ENCODE measurements around the gene PDE3B. TPM values are rescaled to one million over a fixed set of nuclear protein-coding genes. Genes with fewer than 3 reads are reported as not detected.

PDE3B gene
- total and polyA plus RNA-seq, 2 of the 8 experiments (the other 6 are each of a cell fraction or from before 2014, with no cell fraction given): 2.7 to 10.9 TPM

DNA sequence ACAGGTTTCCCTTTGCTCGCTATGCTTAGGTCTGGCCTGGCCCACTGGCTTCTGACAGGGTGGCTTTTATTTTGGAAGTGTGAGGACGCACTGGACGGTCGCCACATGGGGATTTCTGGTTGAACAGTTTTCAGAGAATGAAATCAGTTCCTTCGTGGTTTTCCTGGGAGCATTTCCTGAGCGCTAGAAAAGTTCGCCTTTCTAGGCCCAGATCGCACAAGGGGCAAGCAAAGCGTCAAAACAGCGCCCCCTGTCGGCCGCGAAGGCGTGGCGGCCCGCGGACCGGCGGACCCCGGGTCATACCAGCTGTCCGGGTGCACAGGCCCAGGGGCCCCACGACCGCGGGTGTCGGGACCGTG is 261.1 kb downstream of the PDE3B start:
- peak overlapping the region; percentile 99 for H2AFZ ChIP-seq (ENCODE audit: low read length)
- no peak overlapping the region for H4K5ac ChIP-seq (ENCODE audit: insufficient read length, low read depth, low read length)
- WGBS, 2 experiments (ENCODE audit: extremely low coverage in 1 of 2, insufficient coverage in 1 of 2, insufficient read length in 1 of 2, insufficient replicate concordance in 2 of 2, low coverage in 1 of 2, low lambda C conversion rate in 2 of 2, missing lambda C conversion rate in 1 of 2): 7% methylated on average over 26 of the region's 26 CpGs; no CpG with 5 or more reads in 1 of the 2 experiments
- no peak for TF ChIP-seq CREB1 (IDR thresholded peaks at IDR 0.05)
- TF ChIP-seq SIN3A (conservative IDR thresholded peaks at IDR 0.05 in 1 of 2, IDR thresholded peaks at IDR 0.05 in 1 of 2; ENCODE audit: low read depth in 1 of 2, low read length in 2 of 2): no peak
- TF ChIP-seq RXRA (IDR thresholded peaks at IDR 0.05; ENCODE audit: insufficient read depth, low read depth, low read length): no peak
- no peak for TF ChIP-seq SP2 (IDR thresholded peaks at IDR 0.05; ENCODE audit: low read length)
- no peak for TF ChIP-seq RNF2 (IDR thresholded peaks at IDR 0.05; ENCODE audit: borderline replicate concordance, low read depth, low read length, missing control alignments, poor library complexity, severe bottlenecking)
- no peak; the same call in 1 of the 2 replicates for TF ChIP-seq BACH1 (IDR thresholded peaks at IDR 0.05; ENCODE audit: low read length)
- TF ChIP-seq, protein P1, sequence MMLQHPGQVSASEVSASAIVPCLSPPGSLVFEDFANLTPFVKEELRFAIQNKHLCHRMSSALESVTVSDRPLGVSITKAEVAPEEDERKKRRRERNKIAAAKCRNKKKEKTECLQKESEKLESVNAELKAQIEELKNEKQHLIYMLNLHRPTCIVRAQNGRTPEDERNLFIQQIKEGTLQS (IDR thresholded peaks at IDR 0.05; ENCODE audit: insufficient read depth, low read depth, low read length): no peak
- no peak for TF ChIP-seq JUND (IDR thresholded peaks at IDR 0.05; ENCODE audit: low read length)
- TF ChIP-seq FOSL1 (IDR thresholded peaks at IDR 0.05; ENCODE audit: insufficient read depth, low read depth, low read length): no peak
- TF ChIP-seq, protein P2, sequence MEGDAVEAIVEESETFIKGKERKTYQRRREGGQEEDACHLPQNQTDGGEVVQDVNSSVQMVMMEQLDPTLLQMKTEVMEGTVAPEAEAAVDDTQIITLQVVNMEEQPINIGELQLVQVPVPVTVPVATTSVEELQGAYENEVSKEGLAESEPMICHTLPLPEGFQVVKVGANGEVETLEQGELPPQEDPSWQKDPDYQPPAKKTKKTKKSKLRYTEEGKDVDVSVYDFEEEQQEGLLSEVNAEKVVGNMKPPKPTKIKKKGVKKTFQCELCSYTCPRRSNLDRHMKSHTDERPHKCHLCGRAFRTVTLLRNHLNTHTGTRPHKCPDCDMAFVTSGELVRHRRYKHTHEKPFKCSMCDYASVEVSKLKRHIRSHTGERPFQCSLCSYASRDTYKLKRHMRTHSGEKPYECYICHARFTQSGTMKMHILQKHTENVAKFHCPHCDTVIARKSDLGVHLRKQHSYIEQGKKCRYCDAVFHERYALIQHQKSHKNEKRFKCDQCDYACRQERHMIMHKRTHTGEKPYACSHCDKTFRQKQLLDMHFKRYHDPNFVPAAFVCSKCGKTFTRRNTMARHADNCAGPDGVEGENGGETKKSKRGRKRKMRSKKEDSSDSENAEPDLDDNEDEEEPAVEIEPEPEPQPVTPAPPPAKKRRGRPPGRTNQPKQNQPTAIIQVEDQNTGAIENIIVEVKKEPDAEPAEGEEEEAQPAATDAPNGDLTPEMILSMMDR (IDR thresholded peaks at IDR 0.05; ENCODE audit: control extremely low read depth in 1 of 3, insufficient read depth in 1 of 3, low read depth in 1 of 3, low read length in 3 of 3): peak; percentile 76 to 88 (median 86)

More for the DNA sequence above, 261.1 kb downstream of the PDE3B start:
- FAIRE-seq (no peak), DNase-seq (ENCODE audit: low read depth in 1 of 2, low spot score in 2 of 2) (peak in 1 of 2 experiments; percentile 96)
- no peaks in the 10 kb centered on the region for H3K79me1 ChIP-seq (ENCODE audit: low read depth, low read length)
- H3K79me2 ChIP-seq (ENCODE audit: control insufficient read depth in 1 of 2, insufficient read depth in 2 of 2, low read length in 2 of 2): no peaks in the 10 kb centered on the region
- H3K18ac ChIP-seq (ENCODE audit: extremely low read depth, low read length): no peak overlapping the region
- no peaks in the 10 kb centered on the region for H3K23me2 ChIP-seq (ENCODE audit: low read depth, low read length)
- no peaks in the 10 kb centered on the region for H4K20me1 ChIP-seq (replicated peaks in 1 of 2; ENCODE audit: control insufficient read depth in 1 of 2, insufficient read depth in 2 of 2, low read length in 2 of 2)
- H4K8ac ChIP-seq (ENCODE audit: extremely low read depth, insufficient read depth, low read length): no peak overlapping the region
- H2BK5ac ChIP-seq (ENCODE audit: low read depth, low read length): no peak overlapping the region
- H2BK20ac ChIP-seq (ENCODE audit: low read length): no peak overlapping the region
- no peak overlapping the region for H4K91ac ChIP-seq (replicated peaks; ENCODE audit: insufficient read length, low read length)
- no peak overlapping the region for H3K56ac ChIP-seq (replicated peaks; ENCODE audit: insufficient read length, low read depth, low read length)
- H2BK15ac ChIP-seq (ENCODE audit: low read length): no peak overlapping the region
- H3K4me3 ChIP-seq (ENCODE audit: extremely low read depth in 1 of 4, insufficient read depth in 2 of 4, low read depth in 3 of 4, low read length in 4 of 4): peak overlapping the region; percentile 57 to 94 (median 86)
- H3K36me3 ChIP-seq (ENCODE audit: control insufficient read depth in 2 of 4, insufficient read depth in 4 of 4, low read length in 3 of 4): no peaks in the 10 kb centered on the region
- ChIA-PET CTCF (ENCODE audit: partially characterized antibody) (interaction anchor here (0.8 to 5.6 kb wide), 22 partner anchors 10 to 375 kb away, joined by 3 to 138 read pairs (median 4); partner anchors contain the start of gene CYP2R1), POLR2A (ENCODE audit: partially characterized antibody) (interaction anchor here (1.1 kb wide), 1 partner anchor 10 kb away, joined by 4 read pairs; no protein-coding TSS in a partner anchor)
- no peak overlapping the region for H3K4ac ChIP-seq (replicated peaks; ENCODE audit: insufficient read length, low read depth, low read length)
- H3K4me1 ChIP-seq (replicated peaks in 1 of 4; ENCODE audit: control insufficient read depth in 3 of 4, insufficient read depth in 4 of 4, low read length in 3 of 4): peaks cover 0 to 11% (median under 1%) of the 10 kb centered on the region in 4 experiments; a peak in 4 of 7 replicates
- no peak overlapping the region for H3K14ac ChIP-seq (ENCODE audit: insufficient read length)
- H3K27ac ChIP-seq (ENCODE audit: low read depth, low read length): no peak overlapping the region
- no peak overlapping the region for H2BK120ac ChIP-seq (replicated peaks; ENCODE audit: low read depth, low read length)
- no peak overlapping the region for H2BK12ac ChIP-seq (ENCODE audit: low read depth, low read length)
- H3K4me2 ChIP-seq (ENCODE audit: insufficient read depth in 1 of 2, low read depth in 2 of 2, low read length in 2 of 2): peak overlapping the region; percentile 53 to 96
- no peak overlapping the region for H3K23ac ChIP-seq (ENCODE audit: insufficient read length)
- H2AK5ac ChIP-seq (ENCODE audit: low read depth, low read length): no peak overlapping the region
- H3K9ac ChIP-seq (replicated peaks in 1 of 4; ENCODE audit: extremely low read depth in 1 of 4, low read depth in 3 of 4, low read length in 3 of 4): peak overlapping the region in 3 of 4 experiments; percentile 61 to 78 (median 72); a peak in 3 of 7 replicates
- no peaks in the 10 kb centered on the region for H3K9me3 ChIP-seq (ENCODE audit: insufficient read depth in 2 of 2, low read depth in 1 of 2, low read length in 1 of 2)
- H3K27me3 ChIP-seq (replicated peaks in 1 of 4; ENCODE audit: control insufficient read depth in 3 of 4, extremely low read depth in 1 of 4, insufficient read depth in 3 of 4, low read length in 3 of 4): peaks cover 0 to 7% (median 0%) of the 10 kb centered on the region in 4 experiments; a peak in 3 of 7 replicates

Data from H1 (cell line).